Stimulated activated CD4-positive, alpha-beta T cell treated with anti-CD3 and anti-CD28 coated beads, Interleukin-2, amount 100 ng/mL, for 24 hours (primary cell): ENCODE data around the gene PSORS1C2.
"Not testable (repeated sequence)": the region's sequence is repeated elsewhere in the genome, so short reads cannot be mapped to it uniquely, and the experiment has no call there.

Experiments
- DNase-seq, 2 donors: peaks; one replicate each; pipeline ENCODE4 v3.0.0-alpha.2; 2020

The PSORS1C2 gene

GRCh38 chr6:31165064-31165832 is 26.4 kb upstream of the PSORS1C2 start:
- DNase-seq, result peak in 1 of 2 donors; percentile 15

- DNase-seq, result not testable (repeated sequence)
Observed at GRCh38 chr6:31164475-31165063, 25.7 kb upstream of the PSORS1C2 start.

DNA sequence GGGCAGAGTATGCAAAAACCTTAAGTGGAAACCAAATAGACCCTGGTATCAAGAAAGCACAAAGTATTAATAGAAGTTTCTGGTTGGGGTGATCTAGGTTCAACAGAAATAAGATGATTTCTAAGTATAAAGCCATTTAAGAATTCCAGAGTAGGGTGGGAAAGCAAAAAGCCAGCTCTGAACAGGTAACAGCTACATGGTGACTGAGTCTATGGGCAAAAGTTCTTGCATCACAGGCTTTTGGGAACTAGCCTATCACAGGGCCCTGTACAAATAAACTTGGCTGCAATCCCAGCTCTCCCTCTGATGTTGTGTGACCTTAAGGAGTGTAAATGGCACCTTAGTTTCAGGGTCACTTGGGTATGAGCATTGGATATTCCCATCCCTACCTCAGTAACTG is 25.1 kb upstream of the PSORS1C2 start:
- no peak for DNase-seq

GRCh38 chr6:31162463-31163165 is 23.7 kb upstream of the PSORS1C2 start:
- no peak for DNase-seq

GRCh38 chr6:31161216-31162126 is 22.6 kb upstream of the PSORS1C2 start:
- DNase-seq, result no peak

GRCh38 chr6:31158863-31159855 is 20.3 kb upstream of the PSORS1C2 start:
- DNase-seq, result peak; percentile 35 to 40

GRCh38 chr6:31158140-31158862 is 19.4 kb upstream of the PSORS1C2 start, which contains the start of gene TCF19:
Gene TCF19 (plus strand): TSS chr6:31158589. CDS start chr6:31159470, 881 bp downstream.
- DNase-seq, result peak; percentile 99

- DNase-seq, result no peak
Observed at GRCh38 chr6:31157513-31158139, 18.8 kb upstream of the PSORS1C2 start, which contains the start of gene CCHCR1. Gene CCHCR1 (minus strand): TSS chr6:31157802. CDS start chr6:31157600, 202 bp downstream.

- no peak for DNase-seq
Observed at GRCh38 chr6:31156641-31157040, 17.8 kb upstream of the PSORS1C2 start.

- no peak for DNase-seq
Observed at GRCh38 chr6:31154436-31154835, 15.6 kb upstream of the PSORS1C2 start.

DNA sequence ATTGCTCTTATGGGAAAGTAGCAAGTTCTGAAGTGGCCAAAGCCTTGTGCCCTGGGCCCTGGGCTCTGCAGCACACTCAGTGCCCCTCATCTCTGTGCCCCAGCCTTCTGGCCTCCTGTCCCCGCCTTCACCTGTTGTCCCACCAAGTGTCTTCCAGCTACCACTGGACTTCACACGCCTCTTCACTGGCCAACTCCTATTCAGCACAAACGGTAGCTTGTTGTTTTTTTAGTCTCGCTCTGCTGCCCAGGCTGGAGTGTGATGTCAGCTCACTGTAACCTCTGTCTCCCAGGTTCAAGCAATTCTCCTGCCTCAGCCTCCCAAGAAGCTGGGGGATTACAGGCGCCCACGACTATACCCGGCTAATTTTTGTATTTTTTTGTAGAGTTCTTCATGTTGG is 13.9 kb upstream of the PSORS1C2 start:
- no peak for DNase-seq

- no peak for DNase-seq
Observed at GRCh38 chr6:31149827-31150447, 11.1 kb upstream of the PSORS1C2 start.

GRCh38 chr6:31145386-31145785 is 6.5 kb upstream of the PSORS1C2 start:
- no peak for DNase-seq

GRCh38 chr6:31144970-31145340 is 6.1 kb upstream of the PSORS1C2 start:
- DNase-seq, result no peak

DNA sequence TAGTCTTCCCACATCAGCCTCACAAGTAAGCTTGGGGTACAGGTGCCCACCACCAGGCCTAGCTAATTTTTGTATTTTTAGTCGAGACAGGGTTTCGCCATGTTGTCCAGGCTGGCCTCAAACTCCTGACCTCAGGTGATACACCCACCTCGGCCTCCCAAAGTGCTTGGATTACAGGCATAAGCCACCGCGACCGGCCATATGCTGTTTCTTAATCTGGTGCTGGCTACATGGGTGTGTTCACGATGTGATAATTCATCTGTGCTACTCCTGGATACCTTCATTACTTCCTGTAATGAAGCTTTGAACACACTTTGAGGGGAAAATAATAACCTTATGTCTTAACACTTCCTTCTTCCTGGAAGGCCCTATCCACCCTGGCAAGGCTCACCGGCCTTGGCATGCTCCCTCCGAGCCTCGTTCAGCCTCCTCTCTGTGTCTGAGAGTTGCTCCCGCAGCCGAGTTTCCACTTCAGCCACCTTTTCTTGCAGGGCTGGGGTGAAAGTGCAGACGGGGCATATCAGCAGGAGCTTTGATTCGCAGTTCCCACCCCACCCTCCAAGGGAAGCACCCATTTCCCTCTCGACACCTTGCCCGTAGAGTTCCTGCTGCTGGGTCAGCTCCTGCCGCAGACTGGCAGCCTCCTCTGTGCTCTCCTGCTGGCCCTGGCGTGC is 5.6 kb upstream of the PSORS1C2 start:
- DNase-seq, result no peak

DNA sequence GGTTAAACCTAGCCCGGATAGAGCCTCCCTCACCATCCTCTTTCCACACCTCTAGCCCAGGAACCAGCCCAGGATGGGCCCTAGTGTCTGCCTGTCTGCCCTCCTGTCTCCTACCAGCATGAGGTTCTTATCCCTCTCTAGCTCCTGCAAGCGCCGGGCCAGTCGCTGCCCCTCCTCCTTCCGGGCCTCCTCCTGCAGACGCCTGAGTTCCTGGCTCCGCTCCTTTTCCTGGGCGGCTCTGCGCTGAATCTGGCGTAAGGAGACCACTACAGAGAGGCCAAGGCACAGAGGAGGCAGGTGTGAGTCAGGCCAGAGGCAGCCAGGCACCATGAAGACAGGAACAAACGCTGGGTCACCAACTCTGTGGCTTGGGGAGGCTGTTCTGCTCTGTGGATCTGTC is 4.3 kb upstream of the PSORS1C2 start:
- DNase-seq, result no peak

DNA sequence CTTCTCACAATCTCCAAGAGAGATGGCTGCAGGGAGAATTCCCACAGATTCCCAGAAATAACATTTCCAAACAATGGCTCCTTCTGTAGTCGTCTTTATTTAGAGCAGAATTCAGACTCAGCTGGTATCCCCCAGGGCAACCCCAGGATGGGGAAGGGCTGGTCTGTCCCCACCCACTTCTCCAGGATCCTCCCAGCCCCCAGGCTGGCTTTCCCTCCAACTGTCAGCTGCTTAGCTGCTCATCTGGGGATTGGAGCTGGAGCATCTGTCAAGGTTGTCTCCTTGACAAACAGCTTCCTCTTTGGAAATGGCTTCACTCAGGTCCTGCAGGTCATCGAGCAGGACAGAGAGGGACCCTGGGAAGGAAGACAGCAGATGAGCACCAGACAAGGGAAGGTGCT is 3.5 kb upstream of the PSORS1C2 start:
- DNase-seq, result no peak

GRCh38 chr6:31140643-31141042 is 1.8 kb upstream of the PSORS1C2 start:
- no peak for DNase-seq

GRCh38 chr6:31139599-31139998 is 733 bp upstream of the PSORS1C2 start:
- no peak for DNase-seq
